PC-9 (cell line): Measurements from ENCODE around the gene TSHZ2. TPM values are rescaled to one million over a fixed set of nuclear protein-coding genes. Genes with fewer than 3 reads are reported as not detected.

ENCODE experiments used
- BruUV-seq: library from RNA; stranded (reverse); fragments of 400-500 nt; replicated peaks from 2 replicates; lab custom pipeline; 2021; lab: Mats Ljungman, UMichigan
- CTCF ChIA-PET: fragments of 300-600 bp; sonication (Branson Sonifier 250); formaldehyde crosslinking; loops from one replicate; lab custom pipeline; 2022; ENCODE audit warnings: antibody characterized with exemption; lab: Charles Lee
- POLR2A ChIA-PET: fragments of 300-600 bp; sonication (Branson Sonifier 250); formaldehyde crosslinking; loops from one replicate; lab custom pipeline; 2022; ENCODE audit warnings: antibody characterized with exemption; ENCODE audit not compliant: unreplicated experiment; lab: Charles Lee
- DNase-seq, 2 experiments: peaks; one replicate each; pipeline versions ENCODE4 v3.0.0 to v3.0.0-alpha.2; 2015 to 2022; ENCODE audit warnings: mixed read lengths in 1 of 2
- H2AFZ ChIP-seq: fragments of 200-600 bp; sonication (generic); 2 replicates; pipeline ENCODE4 v1.8.1; 2017; ENCODE audit warnings: antibody characterized with exemption
- H3F3A ChIP-seq: fragments of 200-600 bp; sonication (generic); 2 replicates; pipeline ENCODE4 v1.8.1; 2017; ENCODE audit warnings: antibody characterized with exemption, mild to moderate bottlenecking, low read depth; ENCODE audit not compliant: insufficient read depth
- H3K27ac ChIP-seq: fragments of 200-600 bp; sonication (generic); 2 replicates; pipeline ENCODE4 v1.6.1; 2016; ENCODE audit warnings: mixed run types
- H3K27me3 ChIP-seq: fragments of 200-600 bp; sonication (generic); 2 replicates; pipeline ENCODE4 v1.6.1; 2016; ENCODE audit warnings: low read depth, mixed run types; ENCODE audit not compliant: insufficient read depth
- H3K36me3 ChIP-seq: fragments of 200-600 bp; sonication (generic); 2 replicates; pipeline ENCODE4 v1.6.1; 2016; ENCODE audit warnings: low read depth, mixed run types
- H3K4me1 ChIP-seq: fragments of 200-600 bp; sonication (generic); replicated peaks from 2 replicates; pipeline ENCODE4 v1.6.1; 2016; ENCODE audit warnings: mixed run types; ENCODE audit not compliant: insufficient read depth
- H3K4me2 ChIP-seq: fragments of 200-600 bp; sonication (generic); 2 replicates; pipeline ENCODE4 v1.6.1; 2017; ENCODE audit warnings: mixed run types
- H3K4me3 ChIP-seq: fragments of 200-600 bp; sonication (generic); 2 replicates; pipeline ENCODE4 v1.6.1; 2016; ENCODE audit warnings: mixed run types
- H3K79me2 ChIP-seq: fragments of 200-600 bp; sonication (generic); 2 replicates; pipeline ENCODE4 v1.6.1; 2017; ENCODE audit warnings: low read depth, mixed run types
- H3K9me2 ChIP-seq: fragments of 200-600 bp; sonication (generic); 2 replicates; pipeline ENCODE4 v1.8.1; 2017; ENCODE audit warnings: mild to moderate bottlenecking; ENCODE audit not compliant: insufficient read depth
- H3K9me3 ChIP-seq: fragments of 200-600 bp; sonication (generic); 2 replicates; pipeline ENCODE4 v1.8.1; 2016; ENCODE audit warnings: low read depth; ENCODE audit not compliant: insufficient read depth
- H4K20me1 ChIP-seq: fragments of 200-600 bp; sonication (generic); 2 replicates; pipeline ENCODE4 v1.8.1; 2017; ENCODE audit not compliant: insufficient read depth
- EZH2 ChIP-seq: fragments of 200-600 bp; sonication (generic); IDR thresholded peaks from 2 replicates; pipeline ENCODE4 v1.8.0; 2017; ENCODE audit warnings: antibody characterized with exemption, low read depth
- intact Hi-C: fragments of 100-400 bp; cut with micrococcal nuclease; formaldehyde crosslinking; loops from one replicate; pipeline ENCODE4 v1.10.0; 2022; ENCODE audit not compliant: unreplicated experiment
- total RNA-seq: library from RNA; stranded (reverse); gene quantifications from 2 replicates; pipeline ENCODE4 v1.2.3, GENCODE V29; 2021
- TF ChIP-seq, protein P1 (sequence below): fragments of 200-600 bp; sonication (generic); conservative IDR thresholded peaks from 2 replicates; pipeline ENCODE4 v1.6.1; 2017; ENCODE audit warnings: mixed run types, antibody characterized with exemption, mild to moderate bottlenecking, moderate library complexity

The TSHZ2 gene
- total RNA-seq, 1 experiment from 2014 or later, result not detected

DNA sequence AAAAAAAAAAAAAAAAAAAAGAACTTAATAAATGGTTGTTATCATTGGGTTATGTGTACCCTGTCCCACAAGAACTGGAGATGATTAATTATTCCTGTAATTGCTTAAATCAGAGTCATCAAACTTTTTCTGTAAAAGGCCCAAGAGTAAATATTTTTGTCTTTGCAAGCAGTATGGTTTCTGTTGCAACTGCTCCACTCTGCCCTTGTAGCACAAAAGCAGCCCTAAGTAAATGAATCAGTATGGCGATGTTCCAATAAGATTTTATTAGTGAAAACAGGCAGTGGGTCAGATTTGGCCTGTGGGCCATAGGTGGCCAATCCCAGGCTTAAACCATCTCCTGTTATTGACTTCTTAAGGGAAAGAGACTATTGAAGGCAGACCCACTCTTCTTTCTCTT is 252.7 kb downstream of the TSHZ2 start:
- no peak overlapping the region for H2AFZ ChIP-seq
- TF ChIP-seq EZH2, result no peak
- TF ChIP-seq, protein P1, sequence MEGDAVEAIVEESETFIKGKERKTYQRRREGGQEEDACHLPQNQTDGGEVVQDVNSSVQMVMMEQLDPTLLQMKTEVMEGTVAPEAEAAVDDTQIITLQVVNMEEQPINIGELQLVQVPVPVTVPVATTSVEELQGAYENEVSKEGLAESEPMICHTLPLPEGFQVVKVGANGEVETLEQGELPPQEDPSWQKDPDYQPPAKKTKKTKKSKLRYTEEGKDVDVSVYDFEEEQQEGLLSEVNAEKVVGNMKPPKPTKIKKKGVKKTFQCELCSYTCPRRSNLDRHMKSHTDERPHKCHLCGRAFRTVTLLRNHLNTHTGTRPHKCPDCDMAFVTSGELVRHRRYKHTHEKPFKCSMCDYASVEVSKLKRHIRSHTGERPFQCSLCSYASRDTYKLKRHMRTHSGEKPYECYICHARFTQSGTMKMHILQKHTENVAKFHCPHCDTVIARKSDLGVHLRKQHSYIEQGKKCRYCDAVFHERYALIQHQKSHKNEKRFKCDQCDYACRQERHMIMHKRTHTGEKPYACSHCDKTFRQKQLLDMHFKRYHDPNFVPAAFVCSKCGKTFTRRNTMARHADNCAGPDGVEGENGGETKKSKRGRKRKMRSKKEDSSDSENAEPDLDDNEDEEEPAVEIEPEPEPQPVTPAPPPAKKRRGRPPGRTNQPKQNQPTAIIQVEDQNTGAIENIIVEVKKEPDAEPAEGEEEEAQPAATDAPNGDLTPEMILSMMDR, result no peak
- H3K27me3 ChIP-seq, result peaks cover 34% of the 10 kb centered on the region; the same call in 1 of the 2 replicates
- H3K4me2 ChIP-seq, result no peak overlapping the region
- DNase-seq, result peak in 1 of 2 experiments; percentile 30
- no peaks in the 10 kb centered on the region for H3K79me2 ChIP-seq
- no TSS peak for BruUV-seq
- no peaks in the 10 kb centered on the region for H3K4me1 ChIP-seq
- H3K9me3 ChIP-seq, result no peaks in the 10 kb centered on the region
- ChIA-PET POLR2A (no interaction called here), CTCF (no interaction called here)
- H3K36me3 ChIP-seq, result no peaks in the 10 kb centered on the region
- no peaks in the 10 kb centered on the region for H4K20me1 ChIP-seq
- no peak overlapping the region for H3K27ac ChIP-seq
- H3K4me3 ChIP-seq, result no peak overlapping the region
- no peaks in the 10 kb centered on the region for H3K9me2 ChIP-seq
- H3F3A ChIP-seq, result no peaks in the 10 kb centered on the region
- intact Hi-C loops, result no loop called here

DNA sequence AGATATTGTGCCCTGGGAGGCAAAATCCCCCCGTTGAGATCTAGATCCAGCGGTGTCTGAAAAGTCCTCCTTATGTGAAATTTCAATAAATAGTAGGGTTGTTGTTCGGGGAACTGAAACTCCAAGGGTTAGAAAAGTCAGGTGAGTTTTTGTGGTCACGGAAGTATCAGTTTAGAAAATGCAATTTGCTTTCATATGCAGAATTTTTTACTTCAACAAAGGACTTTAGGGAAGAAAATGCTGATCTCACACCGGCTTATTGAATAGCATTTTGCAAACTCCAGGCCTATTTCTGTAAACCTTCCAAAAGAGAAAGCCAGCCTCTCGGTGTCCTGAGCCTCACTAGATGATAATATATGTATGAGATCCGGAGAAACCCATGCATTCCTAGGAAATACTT is 254.7 kb downstream of the TSHZ2 start:
- BruUV-seq, result no TSS peak
- no peaks in the 10 kb centered on the region for H3K79me2 ChIP-seq
- CTCF ChIA-PET, result no interaction called here
- TF ChIP-seq EZH2, result no peak
- TF ChIP-seq, protein P1, result no peak
- no peak overlapping the region for H3K4me3 ChIP-seq
- no peaks in the 10 kb centered on the region for H3K9me3 ChIP-seq
- POLR2A ChIA-PET, result no interaction called here
- H3K9me2 ChIP-seq, result no peaks in the 10 kb centered on the region
- H4K20me1 ChIP-seq, result no peaks in the 10 kb centered on the region
- peaks cover 29% of the 10 kb centered on the region; the same call in 1 of the 2 replicates for H3K27me3 ChIP-seq
- no peak overlapping the region for H3K4me2 ChIP-seq
- H3K4me1 ChIP-seq, result no peaks in the 10 kb centered on the region
- no peaks in the 10 kb centered on the region for H3F3A ChIP-seq
- H3K36me3 ChIP-seq, result no peaks in the 10 kb centered on the region
- no peak overlapping the region for H3K27ac ChIP-seq
- DNase-seq, result no peak
- intact Hi-C loops, result no loop called here
- H2AFZ ChIP-seq, result no peak overlapping the region

DNA sequence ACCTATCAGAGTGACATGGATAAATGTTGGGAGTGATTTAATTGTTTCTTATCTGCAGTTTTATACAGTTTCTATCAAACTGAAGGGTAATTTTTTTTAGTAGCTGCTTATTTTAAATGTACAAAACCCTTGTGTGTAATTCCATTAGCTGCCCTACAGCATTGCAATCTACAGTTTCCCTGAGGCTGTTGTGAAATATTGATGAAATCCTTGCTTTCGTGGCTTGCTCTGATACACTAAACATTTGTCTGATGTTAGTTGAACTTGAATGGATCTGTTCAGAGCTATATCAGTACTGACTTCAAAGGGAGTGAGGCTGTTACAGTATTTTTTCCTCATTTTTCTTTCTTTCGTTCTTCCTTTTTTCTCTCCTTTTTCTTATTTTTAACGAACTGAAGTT is 255.4 kb downstream of the TSHZ2 start:
- no peaks in the 10 kb centered on the region for H3K9me2 ChIP-seq

More for the DNA sequence above, 255.4 kb downstream of the TSHZ2 start:
- no peaks in the 10 kb centered on the region for H3F3A ChIP-seq
- no peak overlapping the region for H3K4me3 ChIP-seq
- H3K27ac ChIP-seq, result no peak overlapping the region
- no peaks in the 10 kb centered on the region for H3K36me3 ChIP-seq
- peaks cover 28% of the 10 kb centered on the region; the same call in 1 of the 2 replicates for H3K27me3 ChIP-seq
- no peaks in the 10 kb centered on the region for H3K4me1 ChIP-seq
- no peak for DNase-seq
- ChIA-PET POLR2A (no interaction called here), CTCF (no interaction called here)
- H4K20me1 ChIP-seq, result no peaks in the 10 kb centered on the region
- BruUV-seq, result no TSS peak
- H2AFZ ChIP-seq, result no peak overlapping the region
- intact Hi-C loops, result no loop called here
- no peaks in the 10 kb centered on the region for H3K9me3 ChIP-seq
- no peak overlapping the region for H3K4me2 ChIP-seq
- no peak for TF ChIP-seq EZH2
- TF ChIP-seq, protein P1, result no peak
- H3K79me2 ChIP-seq, result no peaks in the 10 kb centered on the region
